Measurements from ENCODE around the gene SPANXN4.

- TF ChIP-seq, protein P1, sequence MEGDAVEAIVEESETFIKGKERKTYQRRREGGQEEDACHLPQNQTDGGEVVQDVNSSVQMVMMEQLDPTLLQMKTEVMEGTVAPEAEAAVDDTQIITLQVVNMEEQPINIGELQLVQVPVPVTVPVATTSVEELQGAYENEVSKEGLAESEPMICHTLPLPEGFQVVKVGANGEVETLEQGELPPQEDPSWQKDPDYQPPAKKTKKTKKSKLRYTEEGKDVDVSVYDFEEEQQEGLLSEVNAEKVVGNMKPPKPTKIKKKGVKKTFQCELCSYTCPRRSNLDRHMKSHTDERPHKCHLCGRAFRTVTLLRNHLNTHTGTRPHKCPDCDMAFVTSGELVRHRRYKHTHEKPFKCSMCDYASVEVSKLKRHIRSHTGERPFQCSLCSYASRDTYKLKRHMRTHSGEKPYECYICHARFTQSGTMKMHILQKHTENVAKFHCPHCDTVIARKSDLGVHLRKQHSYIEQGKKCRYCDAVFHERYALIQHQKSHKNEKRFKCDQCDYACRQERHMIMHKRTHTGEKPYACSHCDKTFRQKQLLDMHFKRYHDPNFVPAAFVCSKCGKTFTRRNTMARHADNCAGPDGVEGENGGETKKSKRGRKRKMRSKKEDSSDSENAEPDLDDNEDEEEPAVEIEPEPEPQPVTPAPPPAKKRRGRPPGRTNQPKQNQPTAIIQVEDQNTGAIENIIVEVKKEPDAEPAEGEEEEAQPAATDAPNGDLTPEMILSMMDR (IDR thresholded peaks at IDR 0.05; ENCODE audit: insufficient read depth, low read length): no peak
- no peak for TF ChIP-seq POLR2AphosphoS5 (IDR thresholded peaks at IDR 0.05; ENCODE audit: low read depth)
- no peak for TF ChIP-seq GABPA (IDR thresholded peaks at IDR 0.05; ENCODE audit: low read depth)
Observed at GRCh38 chrX:143002206-143002605, 23.5 kb upstream of the SPANXN4 start.

All from HL-60 (cell line).